ENCODE measurements around the gene HNRNPF. TPM values are rescaled to one million over a fixed set of nuclear protein-coding genes. Genes with fewer than 3 reads are reported as not detected.
"Not testable (repeated sequence)": the region's sequence is repeated elsewhere in the genome, so short reads cannot be mapped to it uniquely, and the experiment has no call there.

HNRNPF gene, protein sequence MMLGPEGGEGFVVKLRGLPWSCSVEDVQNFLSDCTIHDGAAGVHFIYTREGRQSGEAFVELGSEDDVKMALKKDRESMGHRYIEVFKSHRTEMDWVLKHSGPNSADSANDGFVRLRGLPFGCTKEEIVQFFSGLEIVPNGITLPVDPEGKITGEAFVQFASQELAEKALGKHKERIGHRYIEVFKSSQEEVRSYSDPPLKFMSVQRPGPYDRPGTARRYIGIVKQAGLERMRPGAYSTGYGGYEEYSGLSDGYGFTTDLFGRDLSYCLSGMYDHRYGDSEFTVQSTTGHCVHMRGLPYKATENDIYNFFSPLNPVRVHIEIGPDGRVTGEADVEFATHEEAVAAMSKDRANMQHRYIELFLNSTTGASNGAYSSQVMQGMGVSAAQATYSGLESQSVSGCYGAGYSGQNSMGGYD
- 325 and 365 TPM in 2 replicates for total RNA-seq (2014; rRNA removed; shearing (Covaris generic))
- polyA plus RNA-seq (2015; cell fraction: cytosol; rRNA removed), result 216 and 231 TPM in 2 replicates
- polyA plus RNA-seq (2015; cell fraction: nucleus; rRNA removed), result 289 and 314 TPM in 2 replicates

DNA sequence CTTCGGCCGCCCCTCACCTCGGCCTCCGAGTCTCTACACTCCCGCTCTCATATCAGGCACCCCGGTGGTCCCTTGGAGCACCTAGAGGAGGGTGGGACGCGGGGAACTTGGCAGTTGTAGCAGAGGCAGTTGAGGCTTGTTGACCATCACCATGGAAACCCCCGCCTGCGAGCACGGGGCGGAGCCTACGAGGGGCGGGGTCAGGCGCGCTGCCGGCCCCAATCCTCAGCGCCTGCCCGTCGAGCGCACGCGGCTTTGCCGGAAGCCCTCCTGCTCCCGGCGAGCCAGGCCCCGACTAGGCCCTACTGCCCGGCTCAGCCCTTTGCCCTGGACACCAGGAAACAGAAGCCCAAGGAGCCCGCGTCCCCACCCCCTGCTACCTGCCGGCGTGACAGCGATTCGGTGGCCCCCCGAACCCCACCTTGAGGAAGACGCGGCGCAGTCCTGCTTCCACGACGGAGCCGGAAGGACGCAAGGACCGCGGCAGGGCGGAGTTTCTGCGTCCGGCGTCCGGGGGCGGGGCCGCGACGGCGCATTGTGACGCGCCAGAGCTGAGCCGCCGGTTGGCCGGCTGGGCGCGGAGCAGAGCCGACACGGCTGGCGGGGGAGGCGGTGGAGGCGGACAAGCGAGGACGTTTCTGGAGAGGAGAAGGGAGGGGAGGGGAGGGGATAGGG lies at the start of gene HNRNPF:
TSS of gene HNRNPF (minus strand) at position 477 of the 675 bp plus-strand sequence. CDS start 21,302 bp downstream, outside the sequence.
- DNase-seq (ENCODE audit: low read depth), result peak; percentile 94

DNA sequence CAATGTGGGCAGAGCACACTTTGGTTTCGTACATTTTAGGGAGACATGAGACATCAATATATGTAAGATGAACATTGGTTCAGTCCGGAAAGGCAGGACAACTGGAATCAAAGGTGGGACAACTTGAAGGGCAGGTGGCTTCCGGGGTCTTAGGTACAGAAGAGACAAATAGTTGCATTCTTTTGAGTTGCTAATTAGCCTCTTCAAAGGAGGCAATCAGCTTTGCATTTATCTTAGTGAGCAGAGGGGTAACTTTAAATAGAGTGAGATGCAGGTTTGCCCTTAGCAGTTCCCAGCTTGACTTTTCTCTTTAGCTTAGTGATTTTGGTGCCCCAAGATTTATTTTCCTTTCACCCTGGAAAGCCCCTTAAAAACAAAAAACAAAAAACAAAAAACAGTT lies 49.2 kb upstream of the HNRNPF start:
- DNase-seq (ENCODE audit: low read depth), result no peak

DNA sequence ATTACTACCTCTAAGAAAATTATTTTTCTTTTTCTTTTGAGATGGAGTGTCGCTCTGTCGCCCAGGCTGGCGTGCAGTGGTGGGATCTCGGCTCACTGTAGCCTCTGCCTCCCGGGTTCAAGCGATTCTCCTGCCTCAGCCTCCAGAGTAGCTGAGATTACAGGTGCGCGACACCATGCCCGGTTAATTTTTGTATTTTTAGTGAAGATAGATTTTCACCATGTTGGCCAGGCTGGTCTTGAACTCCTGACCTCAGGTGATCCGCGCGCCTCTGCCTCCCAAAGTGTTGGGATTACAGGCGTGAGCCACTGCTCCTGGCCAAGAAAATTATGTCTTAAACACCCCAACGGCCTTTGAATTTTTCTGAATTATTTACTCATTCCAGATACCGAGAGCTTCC lies 47.6 kb upstream of the HNRNPF start:
- DNase-seq (ENCODE audit: low read depth), result not testable (repeated sequence)

DNA sequence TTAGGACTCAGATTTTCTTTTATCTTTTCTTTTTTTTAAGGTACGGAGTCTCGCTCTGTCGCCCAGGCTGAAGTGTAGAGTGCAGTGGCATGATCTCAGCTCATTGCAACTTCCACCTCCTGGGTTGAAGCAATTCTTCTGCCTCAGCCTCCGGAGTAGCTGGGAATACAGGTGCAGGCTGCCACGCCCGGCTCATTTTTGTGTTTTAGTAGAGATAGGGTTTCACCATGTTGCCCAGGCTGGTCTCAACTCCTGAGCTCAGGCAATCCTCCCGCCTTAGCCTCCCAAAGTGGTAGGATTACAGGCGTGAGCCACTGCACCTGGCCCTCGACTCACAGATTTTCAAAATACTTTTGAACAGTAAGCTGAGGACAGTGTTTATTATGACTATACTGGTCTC lies 45.0 kb upstream of the HNRNPF start:
- not testable (repeated sequence) for DNase-seq (ENCODE audit: low read depth)

DNA sequence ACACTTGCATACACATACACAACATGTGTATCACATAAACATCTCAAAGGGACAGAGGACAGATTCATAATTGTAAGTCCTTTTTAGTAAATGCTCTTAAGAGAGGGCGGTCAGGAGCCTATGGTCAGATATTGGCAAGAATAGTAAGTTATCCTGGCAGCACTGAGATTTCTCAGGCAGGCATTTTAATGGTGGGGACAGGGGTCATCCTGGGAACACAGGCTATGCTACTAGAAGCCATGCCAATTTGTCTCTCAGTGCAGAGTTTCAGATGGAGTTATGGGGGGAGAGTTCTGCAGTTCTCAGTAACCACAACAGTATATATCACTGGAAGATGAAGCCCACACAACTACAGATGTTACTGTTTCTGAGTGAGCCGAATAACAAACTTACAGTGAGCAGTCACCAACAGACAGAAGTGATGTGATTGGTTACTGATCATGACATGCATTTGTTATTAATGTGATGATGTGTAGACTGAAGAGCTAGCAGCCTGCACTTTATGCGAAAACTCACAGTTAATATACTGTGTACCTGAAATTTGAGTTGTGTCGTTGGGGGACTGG lies 44.4 kb upstream of the HNRNPF start:
- no peak for DNase-seq (ENCODE audit: low read depth)

DNA sequence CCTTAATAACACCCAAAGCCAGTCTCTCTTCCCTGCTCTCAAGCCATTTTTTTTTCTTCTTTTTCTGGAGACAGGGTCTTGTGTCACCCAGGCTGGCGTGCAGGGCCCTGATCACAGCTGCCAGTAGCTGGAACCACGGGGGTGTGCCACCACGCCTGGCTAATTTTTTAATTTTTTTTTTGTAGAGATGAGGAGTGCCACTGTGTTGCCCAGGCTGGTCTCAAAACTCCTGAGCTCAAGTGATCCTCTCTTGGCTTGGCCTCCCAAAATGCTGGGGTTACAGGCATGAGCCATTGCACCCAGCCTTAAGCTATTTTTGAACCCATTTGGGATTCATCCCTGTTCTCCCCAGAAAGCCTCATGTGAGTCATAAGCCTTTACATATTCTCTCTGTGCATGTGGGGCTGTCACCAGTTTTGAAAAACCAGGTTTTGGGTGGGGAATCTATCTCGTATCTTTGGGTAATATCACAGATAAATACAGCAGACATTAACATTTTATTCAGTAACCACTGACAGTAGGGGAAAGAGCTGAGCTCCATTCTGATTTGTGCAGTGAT lies 43.4 kb upstream of the HNRNPF start:
- no peak for DNase-seq (ENCODE audit: low read depth)

DNA sequence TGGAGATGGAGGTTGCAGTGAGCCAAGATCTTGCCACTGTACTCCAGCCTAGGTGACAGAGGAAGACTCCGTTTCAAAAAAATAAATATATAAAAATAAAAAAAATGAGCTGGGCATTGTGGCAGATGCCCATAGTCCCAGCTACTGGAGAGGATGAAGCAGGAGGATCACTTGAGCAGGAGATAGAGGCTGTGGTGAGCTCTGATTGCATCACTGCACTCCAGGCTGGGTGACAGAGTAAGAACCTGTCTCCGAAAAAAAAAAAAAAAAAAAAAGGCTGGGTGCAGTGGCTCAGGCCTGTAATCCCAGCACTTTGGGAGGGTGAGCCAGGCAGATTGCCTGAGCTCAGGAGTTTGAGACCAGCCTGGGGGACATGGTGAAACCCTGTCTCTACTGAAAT lies 39.8 kb upstream of the HNRNPF start:
- DNase-seq (ENCODE audit: low read depth), result no peak

DNA sequence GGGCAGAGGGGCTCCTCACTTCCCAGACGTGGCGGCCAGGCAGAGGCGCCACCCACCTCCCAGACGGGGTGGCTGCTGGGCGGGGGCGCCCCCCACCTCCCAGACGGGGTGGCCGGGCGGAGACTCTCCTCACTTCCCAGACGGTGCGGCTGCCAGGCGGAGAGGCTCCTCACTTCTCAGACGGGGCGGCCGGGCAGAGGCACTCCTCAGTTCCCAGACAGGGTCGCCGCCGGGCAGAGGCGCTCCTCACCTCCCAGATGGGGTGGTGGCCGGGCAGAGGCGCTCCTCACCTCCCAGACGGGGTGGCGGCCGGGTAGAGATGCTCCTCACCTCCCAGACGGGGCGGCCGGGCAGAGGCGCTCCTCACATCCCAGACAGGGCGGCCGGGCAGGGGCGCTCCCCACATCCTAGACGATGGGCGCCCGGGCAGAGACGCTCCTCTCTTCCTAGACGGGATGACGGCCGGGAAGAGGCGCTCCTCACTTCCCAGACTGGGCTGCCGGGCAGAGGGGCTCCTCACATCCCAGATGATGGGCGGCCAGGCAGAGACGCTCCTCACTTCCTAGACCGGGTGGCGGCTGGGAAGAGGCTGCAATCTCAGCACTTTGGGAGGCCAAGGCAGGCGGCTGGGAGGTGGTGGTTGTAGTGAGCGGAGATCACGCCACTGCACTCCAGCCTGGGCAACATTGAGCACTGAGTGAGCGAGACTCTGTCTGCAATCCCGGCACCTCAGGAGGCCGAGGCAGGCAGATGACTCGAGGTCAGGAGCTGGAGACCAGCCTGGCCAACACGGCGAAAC lies 37.4 kb upstream of the HNRNPF start:
- not testable (repeated sequence) for DNase-seq (ENCODE audit: low read depth)

DNA sequence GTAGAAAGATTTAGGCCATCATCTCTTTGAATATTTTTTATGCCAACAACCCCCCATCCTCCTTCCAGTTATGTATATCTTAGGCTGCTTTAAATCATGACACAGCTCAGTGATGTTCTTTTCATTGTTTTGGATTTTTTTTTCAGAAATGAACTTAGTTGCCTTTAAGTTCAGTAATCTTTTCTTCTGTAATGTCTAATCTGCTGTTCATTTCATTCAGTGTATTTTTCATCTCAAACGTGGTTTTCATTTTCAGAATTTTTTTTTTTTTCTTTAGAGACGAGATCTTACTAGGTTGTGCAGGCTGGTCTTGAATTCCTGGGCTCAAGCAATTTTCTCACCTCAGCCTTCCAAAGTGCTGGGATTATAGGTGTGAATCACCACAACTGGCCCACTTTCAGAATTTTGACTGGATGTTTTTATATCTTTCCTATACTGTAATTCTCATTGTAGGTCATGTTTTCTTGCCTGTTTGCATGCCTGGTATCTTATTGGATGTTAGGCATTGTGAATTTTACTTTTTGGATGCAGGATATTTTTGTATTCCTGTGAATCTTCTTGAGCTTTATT lies 36.0 kb upstream of the HNRNPF start:
- DNase-seq (ENCODE audit: low read depth), result no peak

DNA sequence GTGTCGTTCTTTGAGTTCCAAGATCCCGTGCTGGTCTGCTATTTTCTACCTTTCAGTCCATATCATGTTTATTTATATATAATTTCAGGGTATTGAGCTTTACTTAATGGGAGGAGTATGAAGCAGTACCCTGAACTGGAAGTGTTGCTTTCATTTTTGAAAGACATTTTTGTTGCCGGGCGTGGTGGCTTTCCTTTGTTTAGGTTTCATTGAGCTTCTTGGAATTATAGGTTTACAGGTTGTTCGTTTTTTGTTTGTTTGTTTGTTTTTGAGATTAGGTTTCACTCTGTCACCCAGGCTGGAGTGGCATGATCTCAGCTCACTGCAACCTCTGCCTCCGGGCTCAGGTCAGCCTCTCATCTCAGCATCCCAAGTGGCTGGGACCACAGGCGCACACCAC lies 35.3 kb upstream of the HNRNPF start:
- no peak for DNase-seq (ENCODE audit: low read depth)

DNA sequence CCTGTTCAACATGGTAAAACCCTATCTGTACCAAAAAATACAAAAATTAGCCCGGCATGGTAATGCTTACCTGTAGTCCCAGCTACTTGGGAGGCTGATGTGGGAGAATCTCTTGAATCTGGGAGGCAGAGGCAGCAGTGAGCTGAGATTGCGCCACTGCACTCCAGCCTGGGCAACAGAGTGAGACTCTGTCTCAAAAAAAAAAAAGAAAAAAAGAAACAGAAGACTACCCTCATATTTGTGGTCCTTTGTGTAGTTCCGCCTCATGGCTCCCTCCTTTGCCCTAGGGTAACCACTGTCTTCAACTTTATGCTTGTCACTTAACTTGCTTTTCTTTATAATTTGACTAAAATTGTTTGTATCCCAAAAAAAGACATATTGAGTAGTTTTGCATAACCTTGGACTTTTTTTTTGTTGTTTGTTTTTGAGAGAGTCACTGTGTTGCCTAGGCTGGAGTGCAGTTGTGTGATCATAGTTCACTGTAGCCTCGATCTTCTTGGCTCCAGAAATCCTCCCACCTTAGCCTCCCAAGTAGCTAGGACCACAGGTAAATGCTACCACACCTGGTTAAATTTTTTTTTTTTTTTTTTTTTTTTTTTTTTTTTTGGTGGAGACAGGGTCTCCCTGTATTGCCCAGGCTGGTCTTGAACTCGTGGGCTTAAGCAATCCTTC lies 31.6 kb upstream of the HNRNPF start:
- no peak for DNase-seq (ENCODE audit: low read depth)

DNA sequence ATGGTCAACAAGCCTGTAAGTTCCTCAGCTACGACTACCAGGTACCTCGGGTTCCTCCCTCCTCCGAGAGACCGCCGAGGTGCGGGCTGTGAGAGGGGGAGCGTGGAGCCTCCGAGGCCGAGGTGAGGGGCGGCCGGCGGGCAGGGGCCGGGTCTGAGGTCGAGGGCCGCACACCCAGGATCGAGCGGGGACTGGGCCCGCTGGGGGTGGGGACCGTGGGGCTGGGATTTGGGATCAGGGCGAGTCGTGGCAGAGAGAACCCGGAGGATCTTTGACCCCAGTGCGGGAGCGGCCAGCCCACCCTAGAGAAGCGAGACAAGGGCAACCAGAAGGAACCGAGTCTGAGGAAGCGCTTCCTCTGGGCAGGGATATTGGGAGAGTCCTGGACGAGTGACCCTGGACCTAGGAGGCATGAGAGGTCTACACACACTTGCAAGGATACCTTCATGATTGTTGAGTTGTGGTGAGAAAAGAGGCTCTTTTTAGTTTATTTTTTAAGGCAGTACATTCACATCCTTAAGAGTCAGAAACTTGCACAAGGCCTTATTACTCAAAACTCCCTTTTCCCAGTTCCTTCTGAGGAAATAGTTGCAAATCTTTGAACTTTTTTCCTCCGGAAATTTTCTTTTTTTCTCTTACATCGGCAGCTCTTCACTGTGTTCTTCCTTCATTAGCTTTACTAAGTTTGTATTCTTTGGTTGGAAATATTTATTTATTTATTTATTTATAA lies 28.3 kb upstream of the HNRNPF start:
- DNase-seq (ENCODE audit: low read depth), result no peak

DNA sequence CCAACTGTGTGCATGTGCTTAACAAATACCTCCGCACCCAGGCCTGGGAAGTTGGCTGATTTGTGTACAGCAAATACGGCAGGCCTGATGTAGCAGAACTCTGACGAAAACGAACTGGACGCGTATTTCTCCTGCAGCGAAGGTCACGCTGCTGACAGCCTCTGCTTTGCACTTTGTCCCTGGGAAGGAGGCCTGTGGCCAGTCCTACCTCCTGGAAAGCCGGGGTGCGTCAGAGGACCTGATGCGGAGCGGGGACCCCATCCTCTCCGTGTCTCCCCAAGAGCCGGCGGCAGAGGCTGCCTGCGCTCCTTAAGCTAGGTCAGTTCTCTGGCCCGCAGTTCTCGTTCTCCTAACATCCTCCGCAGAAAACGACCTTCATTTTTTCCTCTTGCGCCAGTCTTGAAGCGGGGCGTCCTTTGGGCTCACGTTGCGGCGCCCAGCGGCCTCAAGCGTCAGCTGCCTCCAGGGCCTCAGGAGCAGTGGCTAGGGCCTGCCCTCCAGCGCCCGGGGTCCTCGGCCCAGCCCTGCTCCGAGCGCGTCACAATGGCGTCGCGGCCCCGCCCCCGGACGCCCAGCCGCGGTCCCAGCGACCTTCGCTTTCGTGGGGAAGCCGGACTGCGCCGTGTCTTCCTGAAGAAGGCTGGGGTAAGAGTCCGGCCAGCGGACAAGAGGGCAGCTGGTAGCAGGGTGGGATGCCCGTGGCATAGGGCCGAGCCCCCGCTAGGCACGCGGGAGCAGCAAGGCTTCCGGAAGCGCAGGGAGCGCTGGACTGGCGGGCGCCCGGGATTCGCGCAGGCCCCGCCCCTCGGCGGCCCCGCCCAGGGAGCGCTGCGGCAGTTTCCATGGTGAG lies 27.5 kb upstream of the HNRNPF start, which contains the start of gene ZNF487:
TSS of gene ZNF487 (plus strand) at position 821 of the 850 bp plus-strand sequence. CDS start 38,703 bp downstream, outside the sequence.
- DNase-seq (ENCODE audit: low read depth), result peak; percentile 87

DNA sequence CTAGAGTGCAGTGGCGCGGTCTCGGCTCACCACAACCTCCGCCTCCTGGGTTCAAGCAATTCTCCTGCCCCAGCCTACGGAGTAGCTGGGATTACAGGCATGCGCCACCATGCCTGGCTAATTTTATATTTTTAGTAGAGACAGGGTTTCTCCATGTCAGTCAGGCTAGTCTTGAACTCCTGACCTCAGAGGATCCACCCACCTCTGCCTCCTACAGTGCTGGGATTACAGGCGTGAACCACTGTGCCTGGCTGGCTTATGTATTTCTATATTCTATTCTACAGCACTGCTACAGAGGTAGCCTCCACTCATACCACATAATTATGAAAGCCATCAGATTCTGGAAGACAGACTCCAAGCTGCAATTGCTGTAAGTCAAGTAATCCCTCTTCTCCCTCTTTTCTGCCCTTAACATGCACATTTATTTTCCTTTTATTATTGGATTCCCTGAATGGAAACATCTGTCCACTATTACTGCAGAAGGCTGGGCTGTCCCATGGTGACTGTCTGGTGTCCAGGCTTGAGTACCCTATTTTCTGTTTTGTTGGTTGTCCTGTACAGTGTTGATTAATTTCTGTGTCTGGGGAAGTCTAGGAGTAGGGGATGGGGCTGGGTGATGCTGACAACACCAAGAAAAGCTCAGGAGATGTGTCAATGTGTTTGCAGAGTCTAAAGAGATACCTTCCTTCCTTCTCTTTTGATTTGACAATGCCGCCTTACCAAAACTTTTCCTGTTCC lies 22.1 kb upstream of the HNRNPF start:
- no peak for DNase-seq (ENCODE audit: low read depth)

DNA sequence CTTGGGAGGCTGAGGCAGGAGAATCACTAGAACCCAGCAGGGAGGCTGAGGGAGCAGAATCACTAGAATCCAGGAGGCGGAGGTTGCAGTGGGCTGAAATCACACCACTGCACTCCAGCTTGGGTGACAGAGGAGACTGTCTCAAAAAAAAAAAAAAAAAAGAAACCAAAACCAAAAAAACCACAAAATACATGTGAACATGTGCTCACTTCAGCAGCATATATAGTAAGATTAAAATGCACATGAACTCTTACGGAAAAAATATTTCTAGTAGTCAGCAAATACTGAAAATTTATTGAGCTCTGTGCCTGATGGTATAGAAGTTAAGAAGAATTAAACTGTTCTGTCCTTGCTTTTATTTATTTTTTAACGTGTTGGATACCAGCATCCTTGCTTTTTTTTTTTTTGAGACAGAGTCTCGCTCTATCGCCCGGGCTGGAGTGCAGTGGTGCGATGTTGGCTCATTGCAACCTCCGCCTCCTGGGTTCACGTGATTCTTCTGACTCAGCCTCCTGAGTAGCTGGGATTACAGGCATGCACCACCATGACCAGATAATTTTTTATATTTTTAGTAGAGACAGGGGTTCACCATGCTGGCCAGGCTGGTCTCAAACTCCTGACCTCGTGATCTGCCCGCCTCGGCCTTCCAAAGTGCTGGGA lies 18.3 kb upstream of the HNRNPF start:
- DNase-seq (ENCODE audit: low read depth), result no peak

DNA sequence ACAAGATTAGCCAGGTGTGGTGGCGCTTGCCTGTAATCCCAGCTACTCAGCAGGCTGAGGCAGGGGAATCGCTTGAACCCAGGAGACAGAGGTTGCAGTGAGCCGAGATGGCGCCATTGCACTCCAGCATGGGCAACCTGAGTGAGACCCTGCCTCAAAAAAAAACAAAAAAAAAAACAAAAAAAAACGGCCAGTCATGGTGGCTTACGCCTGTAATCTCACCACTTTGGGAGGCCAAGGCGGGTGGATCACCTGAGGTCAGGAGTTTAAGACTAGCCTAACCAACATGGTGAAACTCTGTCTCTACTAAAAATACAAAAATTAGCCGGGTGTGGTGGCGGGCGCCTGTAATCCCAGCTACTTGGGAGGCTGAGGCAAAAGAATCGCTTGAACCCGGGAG lies 17.5 kb upstream of the HNRNPF start:
- not testable (repeated sequence) for DNase-seq (ENCODE audit: low read depth)

DNA sequence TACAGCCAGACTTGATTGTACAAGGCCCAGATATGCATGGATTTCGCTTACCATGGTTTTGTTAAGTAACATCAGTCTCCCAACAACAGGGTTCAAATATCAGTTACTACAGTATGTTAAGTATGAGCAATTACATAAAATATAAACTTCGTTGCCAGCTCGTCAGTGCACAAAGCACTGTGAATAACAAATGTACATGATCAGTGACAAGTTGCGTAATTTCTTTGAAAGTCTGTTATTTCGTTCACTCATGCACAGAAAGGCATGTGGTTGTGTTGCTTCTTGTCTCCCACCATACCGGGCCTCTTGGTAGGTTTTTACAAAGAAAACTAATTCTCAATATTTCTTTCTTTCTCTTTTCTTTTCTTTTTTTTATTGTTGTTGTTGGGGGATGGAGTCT lies 15.4 kb upstream of the HNRNPF start:
- no peak for DNase-seq (ENCODE audit: low read depth)

Measured in HT1080 (cell line).